ENCODE data around the gene TMPRSS7.

TMPRSS7 gene

DNA sequence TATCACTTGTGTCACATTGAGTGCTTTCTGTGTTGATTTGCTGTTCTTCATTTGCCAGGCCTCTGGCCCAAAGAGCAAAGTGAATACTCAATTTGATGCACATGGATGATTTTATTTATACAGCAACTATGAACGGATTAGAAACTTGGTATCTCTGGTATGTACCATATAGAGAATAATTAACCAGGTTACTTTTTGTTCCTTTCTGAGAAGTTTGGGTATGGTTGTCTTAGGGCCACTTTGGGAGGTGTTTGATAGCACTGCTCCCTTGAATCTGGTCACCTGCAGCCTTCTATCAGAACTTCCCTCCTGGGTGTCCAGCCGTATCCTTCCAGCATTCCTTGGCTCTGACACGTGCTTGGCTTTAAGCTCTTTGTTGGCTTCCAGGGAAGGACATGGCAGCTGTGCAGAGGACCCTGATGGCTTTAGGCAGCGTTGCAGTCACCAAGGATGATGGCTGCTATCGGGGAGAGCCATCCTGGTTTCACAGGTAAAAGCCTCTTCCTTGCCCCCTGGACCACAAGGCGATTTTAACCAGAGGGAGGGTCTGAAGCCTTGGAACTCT lies 23.1 kb upstream of the TMPRSS7 start:
- Histone ChIP-seq H3K4me1 (ENCODE audit: insufficient read depth, poor library complexity, severe bottlenecking) (no peaks in the 10 kb centered on the region), H3K4me3 (ENCODE audit: severe bottlenecking) (no peak overlapping the region), H3K27ac (ENCODE audit: poor library complexity, severe bottlenecking) (no peak overlapping the region), H3K9me3 (ENCODE audit: severe bottlenecking) (no peaks in the 10 kb centered on the region), H3K36me3 (ENCODE audit: low read depth) (no peaks in the 10 kb centered on the region), H3K27me3 (ENCODE audit: insufficient read depth, poor library complexity, severe bottlenecking) (no peaks in the 10 kb centered on the region)
- ATAC-seq (ENCODE audit: low read depth) (no peak), DNase-seq (ENCODE audit: low spot score) (no peak)
- TF ChIP-seq, protein P1, sequence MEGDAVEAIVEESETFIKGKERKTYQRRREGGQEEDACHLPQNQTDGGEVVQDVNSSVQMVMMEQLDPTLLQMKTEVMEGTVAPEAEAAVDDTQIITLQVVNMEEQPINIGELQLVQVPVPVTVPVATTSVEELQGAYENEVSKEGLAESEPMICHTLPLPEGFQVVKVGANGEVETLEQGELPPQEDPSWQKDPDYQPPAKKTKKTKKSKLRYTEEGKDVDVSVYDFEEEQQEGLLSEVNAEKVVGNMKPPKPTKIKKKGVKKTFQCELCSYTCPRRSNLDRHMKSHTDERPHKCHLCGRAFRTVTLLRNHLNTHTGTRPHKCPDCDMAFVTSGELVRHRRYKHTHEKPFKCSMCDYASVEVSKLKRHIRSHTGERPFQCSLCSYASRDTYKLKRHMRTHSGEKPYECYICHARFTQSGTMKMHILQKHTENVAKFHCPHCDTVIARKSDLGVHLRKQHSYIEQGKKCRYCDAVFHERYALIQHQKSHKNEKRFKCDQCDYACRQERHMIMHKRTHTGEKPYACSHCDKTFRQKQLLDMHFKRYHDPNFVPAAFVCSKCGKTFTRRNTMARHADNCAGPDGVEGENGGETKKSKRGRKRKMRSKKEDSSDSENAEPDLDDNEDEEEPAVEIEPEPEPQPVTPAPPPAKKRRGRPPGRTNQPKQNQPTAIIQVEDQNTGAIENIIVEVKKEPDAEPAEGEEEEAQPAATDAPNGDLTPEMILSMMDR (IDR thresholded peaks at IDR 0.05; ENCODE audit: poor library complexity, severe bottlenecking) = no peak

DNA sequence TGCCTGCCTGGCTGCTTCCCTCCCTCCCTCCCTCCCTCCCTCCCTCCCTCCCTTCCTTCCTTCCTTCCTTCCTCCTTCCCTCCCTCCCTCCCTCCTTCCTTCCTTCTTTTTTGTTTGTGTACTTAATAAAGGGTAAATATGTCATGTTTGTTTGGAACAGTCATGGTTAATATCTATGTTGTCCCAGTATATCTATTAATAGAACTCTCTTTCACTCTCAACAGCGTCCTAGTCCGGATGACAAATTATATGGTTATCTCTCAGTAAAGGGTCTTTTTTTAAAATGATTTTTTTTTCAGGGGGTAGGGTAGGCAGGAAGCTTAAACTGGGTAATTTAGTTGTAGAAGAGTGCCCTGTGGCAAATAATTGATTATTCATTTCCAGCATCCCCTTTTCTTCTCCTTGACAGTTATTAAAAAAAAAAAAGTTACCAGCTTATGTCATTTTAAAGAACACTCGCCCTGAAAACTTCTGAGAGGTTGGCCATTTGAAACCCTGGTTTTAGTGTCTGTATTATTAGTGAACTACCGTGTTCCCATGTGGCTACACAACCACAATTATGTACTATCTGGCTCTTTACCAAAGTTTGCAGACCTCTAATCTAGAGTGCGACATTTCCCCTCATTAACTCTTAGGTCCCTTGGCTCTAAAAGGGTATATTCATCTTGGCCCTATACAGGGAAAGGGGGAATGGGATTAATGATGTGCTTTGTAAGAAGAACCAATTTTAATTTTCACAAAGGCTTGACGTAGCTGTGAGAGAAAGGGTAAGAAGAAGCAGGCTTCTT lies 22.1 kb upstream of the TMPRSS7 start:
- Histone ChIP-seq H3K36me3 (ENCODE audit: low read depth) (no peaks in the 10 kb centered on the region), H3K27me3 (ENCODE audit: insufficient read depth, poor library complexity, severe bottlenecking) (peaks cover 2% of the 10 kb centered on the region), H3K9me3 (ENCODE audit: severe bottlenecking) (no peaks in the 10 kb centered on the region), H3K4me3 (ENCODE audit: severe bottlenecking) (no peak overlapping the region), H3K27ac (ENCODE audit: poor library complexity, severe bottlenecking) (no peak overlapping the region), H3K4me1 (ENCODE audit: insufficient read depth, poor library complexity, severe bottlenecking) (no peaks in the 10 kb centered on the region)
- TF ChIP-seq, protein P1 (IDR thresholded peaks at IDR 0.05; ENCODE audit: poor library complexity, severe bottlenecking) = no peak
- DNase-seq (ENCODE audit: low spot score) (no peak), ATAC-seq (ENCODE audit: low read depth) (no peak)

DNA sequence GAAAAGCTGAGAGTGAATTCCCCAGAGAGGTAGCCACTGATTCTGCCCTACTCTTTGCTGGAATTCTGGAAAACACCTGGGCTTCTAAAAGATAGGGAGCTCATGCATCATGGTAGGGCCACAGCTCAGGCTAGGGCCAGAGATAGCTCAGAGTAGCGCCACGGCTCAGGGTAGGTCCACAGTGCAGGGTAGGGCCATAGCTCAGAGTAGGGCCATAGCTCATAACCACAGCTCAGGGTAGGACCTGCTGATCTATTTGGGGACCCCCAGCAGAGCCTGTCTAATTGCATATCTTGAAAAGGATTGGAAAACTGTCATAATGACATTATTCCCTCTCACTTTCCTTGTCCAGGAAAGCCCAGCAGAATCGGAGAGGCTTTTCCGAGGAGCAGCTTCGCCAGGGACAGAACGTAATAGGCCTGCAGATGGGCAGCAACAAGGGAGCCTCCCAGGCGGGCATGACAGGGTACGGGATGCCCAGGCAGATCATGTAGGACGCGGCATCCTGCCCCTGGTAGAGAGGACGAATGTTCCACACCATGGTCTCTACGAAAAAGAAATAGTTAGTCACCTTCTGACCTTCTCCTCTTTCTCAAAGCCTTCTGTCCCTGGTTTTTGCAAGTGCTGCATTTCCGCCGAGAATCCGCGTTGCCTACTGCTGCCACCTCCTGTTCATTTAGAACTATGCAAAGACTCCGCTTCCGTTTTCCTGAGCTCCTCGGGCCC lies 21.3 kb upstream of the TMPRSS7 start:
- Histone ChIP-seq H3K4me1 (ENCODE audit: insufficient read depth, poor library complexity, severe bottlenecking) (no peaks in the 10 kb centered on the region), H3K9me3 (ENCODE audit: severe bottlenecking) (no peaks in the 10 kb centered on the region), H3K27me3 (ENCODE audit: insufficient read depth, poor library complexity, severe bottlenecking) (peaks cover 2% of the 10 kb centered on the region), H3K27ac (ENCODE audit: poor library complexity, severe bottlenecking) (no peak overlapping the region), H3K4me3 (ENCODE audit: severe bottlenecking) (no peak overlapping the region), H3K36me3 (ENCODE audit: low read depth) (no peaks in the 10 kb centered on the region)
- ATAC-seq (ENCODE audit: low read depth) = peak; percentile 66
- TF ChIP-seq, protein P1 (IDR thresholded peaks at IDR 0.05; ENCODE audit: poor library complexity, severe bottlenecking) = peak; percentile 85
- no peak for DNase-seq (ENCODE audit: low spot score)

DNA sequence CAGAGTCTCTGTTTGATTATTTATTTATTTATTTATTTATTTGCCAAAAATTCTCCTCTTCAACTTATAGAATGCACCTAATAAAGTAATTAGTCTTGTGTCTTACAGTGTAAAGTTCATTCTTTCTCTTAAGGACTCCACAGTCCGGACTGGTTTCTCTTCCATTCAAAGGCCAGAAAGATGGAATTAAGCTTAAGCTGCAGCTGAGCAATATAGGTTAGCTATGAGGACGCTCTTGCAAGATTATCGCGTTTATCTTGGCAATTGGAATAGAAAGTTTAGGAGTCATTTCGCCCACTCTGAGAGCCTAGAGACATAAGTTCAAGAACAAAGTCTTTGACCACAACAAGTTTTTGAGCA lies 20.8 kb upstream of the TMPRSS7 start:
- Histone ChIP-seq H3K4me1 (ENCODE audit: insufficient read depth, poor library complexity, severe bottlenecking) (no peaks in the 10 kb centered on the region), H3K27me3 (ENCODE audit: insufficient read depth, poor library complexity, severe bottlenecking) (peaks cover 2% of the 10 kb centered on the region), H3K9me3 (ENCODE audit: severe bottlenecking) (no peaks in the 10 kb centered on the region), H3K27ac (ENCODE audit: poor library complexity, severe bottlenecking) (no peak overlapping the region), H3K4me3 (ENCODE audit: severe bottlenecking) (no peak overlapping the region), H3K36me3 (ENCODE audit: low read depth) (no peaks in the 10 kb centered on the region)
- no peak for ATAC-seq (ENCODE audit: low read depth)
- no peak for DNase-seq (ENCODE audit: low spot score)
- TF ChIP-seq, protein P1 (IDR thresholded peaks at IDR 0.05; ENCODE audit: poor library complexity, severe bottlenecking) = peak; percentile 66
